NAMALWA (cell line): ENCODE results near the gene MROH2B.
A peak's percentile ranks its signal among the peaks of the same experiment; 100 is the strongest.

Source experiments
- DNase-seq: peaks from one replicate; pipeline ENCODE4 v3.0.0-alpha.2; 2015; ENCODE audit warnings: low spot score

MROH2B gene

DNA sequence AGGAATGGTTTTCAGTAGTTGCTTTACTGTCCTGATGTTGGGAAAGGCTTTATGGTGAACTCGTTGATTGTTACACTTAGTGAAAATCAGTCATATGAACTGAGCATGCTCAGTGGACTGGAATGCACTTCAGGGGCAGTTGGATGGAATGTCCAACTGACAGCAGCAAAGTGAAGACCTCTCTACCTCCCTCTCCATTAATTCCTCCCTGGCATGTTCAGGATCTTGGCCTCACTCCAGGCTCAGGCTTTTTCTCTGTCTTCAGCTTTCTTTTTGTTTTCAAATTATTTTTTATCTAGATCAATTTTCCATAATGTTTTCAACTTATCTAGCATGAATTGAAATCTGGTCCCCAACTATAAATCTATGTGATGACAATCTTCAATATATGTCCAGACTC lies at the start of gene MROH2B:
Gene MROH2B, minus strand, starts transcription at position 101 of the 400 bp plus-strand sequence. CDS start 490 bp downstream, outside the sequence.
- no peak for DNase-seq

DNA sequence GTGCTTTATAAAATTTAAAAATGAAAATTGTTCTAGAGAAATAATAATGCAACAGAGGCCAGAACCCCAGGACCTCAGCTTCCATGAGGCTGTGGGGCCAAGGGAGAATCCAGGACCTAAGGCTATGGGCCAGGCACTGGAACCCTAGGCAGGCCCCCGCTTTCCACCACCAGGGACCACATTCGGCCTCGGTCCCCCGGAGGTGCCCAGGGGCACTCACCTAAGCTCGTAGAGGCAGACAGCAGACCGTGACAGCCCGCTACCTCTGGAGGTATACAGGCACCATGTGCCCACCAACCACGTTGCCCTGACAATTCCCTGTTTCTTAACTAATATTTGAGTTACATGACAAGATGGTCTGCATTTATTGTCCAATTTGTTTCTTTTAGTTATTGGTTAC lies 49.5 kb upstream of the MROH2B start:
- DNase-seq: no peak

DNA sequence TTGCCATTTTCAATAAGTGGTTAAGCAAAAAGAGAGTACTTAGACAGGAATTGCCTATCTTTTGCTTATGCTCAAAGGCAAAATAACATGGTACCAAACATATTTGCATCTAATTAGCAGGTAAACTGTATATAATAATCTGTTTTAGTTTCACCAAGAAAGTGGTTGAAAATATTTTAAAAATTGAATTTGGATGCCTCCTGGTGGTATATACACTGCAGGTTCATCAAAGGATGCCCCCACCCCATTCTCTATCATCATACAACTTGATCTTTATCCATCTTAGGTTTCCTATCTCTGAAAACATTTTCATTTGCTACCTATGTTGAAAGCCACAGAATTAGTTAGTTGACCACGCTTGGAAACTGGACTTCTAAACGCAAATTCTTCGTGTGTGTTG lies 47.0 kb upstream of the MROH2B start:
- DNase-seq: peak; percentile 28

DNA sequence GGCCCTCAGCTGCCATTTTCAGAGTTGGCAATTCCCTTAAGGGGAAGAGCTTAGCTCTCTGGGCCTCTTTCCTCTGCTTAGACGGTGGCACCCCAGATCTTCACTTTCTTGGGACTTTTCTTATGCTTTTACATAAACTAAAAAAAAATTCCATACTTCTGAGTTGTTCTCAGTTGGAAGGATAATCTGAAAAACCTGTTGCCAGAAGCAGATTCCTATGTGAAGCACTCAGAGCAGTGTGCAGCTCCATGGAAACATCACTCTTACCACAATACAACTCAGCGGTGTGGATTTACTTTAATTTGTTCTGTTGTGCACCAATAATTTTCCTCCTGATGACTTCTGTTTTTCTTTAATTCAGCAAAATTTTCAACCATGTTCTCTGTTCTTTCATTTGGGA lies 44.1 kb upstream of the MROH2B start:
- no peak for DNase-seq

DNA sequence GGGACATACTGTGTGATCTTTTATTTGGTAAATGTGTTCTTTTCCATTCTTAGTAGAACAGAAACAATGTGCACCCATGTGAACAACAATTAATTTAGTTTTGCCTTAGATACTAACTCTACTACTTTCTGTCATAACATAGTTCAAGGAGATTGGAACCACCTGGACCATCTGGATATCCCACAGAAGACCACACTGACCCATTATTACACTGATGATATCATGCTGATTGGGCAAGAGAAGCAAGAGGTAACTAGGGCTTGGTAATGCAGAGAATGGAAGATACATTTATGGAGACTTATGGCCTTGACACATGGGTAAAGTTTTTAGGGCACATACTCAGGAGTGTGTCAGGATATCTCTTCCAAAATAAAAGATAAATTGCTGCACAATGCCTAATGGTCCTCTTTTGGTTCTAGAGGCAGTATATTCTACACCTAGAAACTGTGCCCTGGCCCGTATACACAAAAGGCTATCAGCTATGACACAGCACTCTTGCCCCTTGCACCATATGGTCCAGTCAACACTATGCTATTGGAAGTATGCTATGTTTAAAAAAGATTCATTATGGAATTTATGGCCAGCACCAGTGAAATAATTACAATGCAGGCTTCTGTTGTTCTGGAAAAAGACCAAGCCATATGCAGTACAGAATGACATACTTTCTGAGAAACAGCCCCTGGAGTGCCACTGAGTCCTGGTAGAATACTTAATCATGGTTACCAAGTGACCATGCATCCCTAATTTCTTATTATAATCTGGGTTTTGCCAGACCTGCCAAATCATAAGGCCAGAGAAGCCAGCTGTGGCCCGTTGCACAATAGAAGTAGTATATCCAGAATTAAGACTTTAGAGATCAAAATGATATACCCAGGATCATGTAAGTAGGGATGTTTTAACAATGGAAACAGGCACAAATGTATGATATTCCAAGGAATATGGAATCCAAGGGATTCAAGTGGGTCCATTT lies 41.6 kb upstream of the MROH2B start:
- no peak for DNase-seq

DNA sequence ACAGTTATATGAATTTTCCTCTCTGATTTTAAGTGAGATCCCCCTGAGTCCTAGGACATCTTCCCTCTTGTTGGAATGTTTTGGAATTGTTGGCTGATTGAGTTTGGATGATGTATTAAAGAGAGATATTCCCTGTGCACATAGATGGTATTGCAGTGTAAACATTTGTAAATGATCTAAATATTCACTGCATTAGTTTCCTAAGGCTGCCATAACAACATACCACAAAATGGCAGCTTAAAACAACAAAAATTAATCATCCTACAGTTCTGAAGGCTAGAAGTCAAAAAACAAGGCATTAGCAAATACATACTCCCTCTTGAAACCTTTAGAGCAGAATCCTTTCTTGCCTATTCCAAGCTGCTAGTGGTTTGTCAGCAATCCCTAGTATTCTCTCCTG lies 38.0 kb upstream of the MROH2B start:
- no peak for DNase-seq

DNA sequence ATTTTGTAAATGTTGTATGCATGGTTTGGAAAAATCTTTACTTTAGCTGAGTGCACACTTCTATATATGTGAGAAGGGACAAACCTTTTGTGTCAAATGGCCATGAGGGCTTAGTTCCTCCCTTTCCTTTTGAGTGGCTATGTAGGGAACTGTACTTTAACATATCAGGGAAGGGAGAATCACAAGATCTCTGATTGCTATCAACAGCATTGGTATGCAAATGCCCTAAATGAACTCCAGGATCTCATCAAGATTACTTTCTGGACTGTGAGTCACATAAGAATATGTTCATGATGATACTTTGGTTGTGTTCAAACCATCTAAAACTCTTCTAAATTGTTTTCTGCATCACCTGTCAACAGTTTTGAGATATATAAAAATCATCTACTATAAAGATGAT lies 31.2 kb upstream of the MROH2B start:
- DNase-seq: no peak

DNA sequence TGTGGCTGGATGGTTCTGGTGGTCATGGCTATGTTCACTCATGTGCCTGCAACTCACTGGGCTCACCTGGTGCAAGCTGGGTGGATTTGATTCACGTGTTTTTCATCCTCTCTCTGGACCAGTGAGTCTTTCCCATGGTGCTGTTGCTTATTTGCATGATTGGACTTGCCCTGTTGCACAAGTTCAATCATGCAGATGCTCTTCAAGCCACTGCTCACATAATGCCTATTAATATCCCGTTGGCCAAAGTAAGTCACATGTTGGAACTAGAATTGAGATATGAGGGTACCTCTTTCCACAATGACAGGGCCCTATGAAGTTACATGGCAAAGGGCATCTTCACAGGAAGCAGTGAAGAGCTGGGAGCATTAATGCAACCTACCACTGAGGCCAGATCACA lies 26.5 kb upstream of the MROH2B start:
- peak; percentile 74 for DNase-seq

DNA sequence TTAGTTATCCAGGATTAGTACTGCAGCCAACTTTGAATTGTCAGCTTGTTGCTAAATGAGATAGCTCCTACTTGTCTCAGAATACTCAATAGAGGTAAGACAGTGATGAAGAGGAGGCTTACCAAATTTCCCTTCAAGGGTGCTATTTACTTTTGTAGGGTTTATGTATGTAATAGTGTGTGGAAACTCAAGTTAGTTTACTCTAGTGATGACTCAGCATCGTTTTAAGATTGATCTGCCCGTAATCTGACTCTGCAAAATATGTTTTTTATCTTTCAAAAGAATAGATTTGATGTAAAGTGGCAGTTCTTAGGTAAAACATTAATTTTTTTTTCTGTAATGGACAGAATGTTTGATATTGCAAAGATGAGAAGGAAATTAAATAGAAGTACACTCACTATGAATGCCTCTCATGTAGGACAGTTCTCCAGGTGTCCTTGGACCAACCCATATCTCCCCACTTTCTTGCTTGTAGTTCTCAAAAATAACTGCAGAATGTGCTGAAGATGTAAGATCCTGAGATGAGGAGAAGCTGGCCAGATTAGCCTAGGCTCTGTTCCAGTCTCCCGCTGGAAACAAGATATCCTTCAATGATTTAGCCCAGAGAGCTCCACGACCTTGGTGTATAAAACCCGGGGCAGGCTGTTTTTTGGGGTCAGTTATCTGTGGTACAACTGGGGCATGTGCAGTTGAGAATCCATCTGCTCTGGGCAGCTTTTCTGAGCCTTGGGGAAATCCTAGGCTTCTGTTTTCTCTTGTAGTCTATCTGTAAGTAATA lies 24.4 kb upstream of the MROH2B start:
- DNase-seq: no peak

DNA sequence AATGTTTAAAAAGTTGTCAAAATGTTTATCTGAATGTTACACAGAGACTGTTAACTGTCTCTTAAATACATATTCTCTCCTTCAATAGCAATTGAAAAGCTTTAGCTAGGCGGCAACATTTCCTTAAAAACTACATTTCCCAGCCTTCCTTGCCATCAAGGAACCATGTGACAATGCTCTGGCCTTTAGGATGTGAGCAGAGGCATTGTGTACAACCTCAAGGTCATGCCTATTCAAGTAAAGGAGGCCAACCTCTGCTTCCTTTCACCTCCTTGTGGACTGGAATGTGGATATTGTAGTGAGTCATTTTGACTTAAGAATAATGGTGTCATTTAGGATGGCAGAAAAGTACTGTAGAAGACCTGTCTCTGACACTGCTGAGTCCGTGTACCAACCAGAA lies 23.7 kb upstream of the MROH2B start:
- peak; percentile 46 for DNase-seq

DNA sequence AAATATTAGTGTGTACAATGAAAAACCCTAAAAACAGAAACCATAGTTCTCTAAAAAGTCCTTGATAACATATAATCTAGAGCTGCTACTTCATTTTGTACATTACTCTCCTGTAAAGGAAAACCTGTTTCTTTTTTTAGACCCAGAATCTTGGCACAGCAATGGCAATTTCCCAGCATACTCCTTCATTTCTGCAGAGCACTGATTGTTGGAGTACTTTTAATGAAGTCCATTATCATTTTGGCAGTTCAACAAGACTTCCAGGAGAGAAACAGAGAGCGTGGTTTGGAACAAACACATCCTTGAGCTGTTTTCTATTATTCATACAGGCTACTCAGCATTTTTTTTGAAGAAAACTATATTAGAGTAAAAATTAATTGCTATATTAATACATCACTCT lies 22.7 kb upstream of the MROH2B start:
- DNase-seq: no peak

DNA sequence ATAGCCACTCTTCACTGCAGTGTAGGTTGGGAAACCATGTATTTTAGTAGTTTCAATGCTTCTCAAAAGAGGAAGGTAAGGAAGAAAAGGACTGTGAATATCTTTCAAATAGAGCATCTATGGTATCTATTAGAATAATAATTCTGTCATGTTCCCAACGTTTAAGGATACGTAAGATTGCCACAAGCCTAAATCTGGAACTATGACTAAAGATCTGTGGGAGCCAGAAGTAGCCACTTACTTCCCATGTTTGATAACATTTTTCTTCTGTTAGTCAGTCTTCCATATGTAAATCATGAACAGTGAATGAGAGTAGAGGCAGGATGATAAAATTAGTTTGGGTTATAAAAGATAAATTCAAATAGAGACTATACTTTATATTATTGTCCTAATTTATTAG lies 16.3 kb upstream of the MROH2B start:
- no peak for DNase-seq

DNA sequence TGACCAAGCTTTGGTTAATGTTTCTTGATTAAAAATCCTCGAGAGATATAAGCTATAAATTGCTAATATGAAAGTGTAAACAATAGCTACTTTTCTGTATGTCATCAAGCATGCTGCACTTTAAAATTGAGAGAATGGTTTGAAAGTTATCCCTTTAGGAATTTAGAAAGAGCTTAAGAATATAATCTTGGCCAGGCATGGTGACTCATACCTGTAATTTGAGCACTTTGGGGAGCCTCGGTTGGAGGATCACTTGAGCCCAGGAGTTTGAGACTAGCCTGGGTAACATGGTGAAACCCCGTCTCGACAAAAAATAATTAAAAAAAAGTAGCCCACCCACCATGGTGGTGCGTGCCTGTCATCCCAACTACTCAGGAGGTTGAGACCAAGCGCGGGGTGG lies 12.2 kb upstream of the MROH2B start:
- no peak for DNase-seq

DNA sequence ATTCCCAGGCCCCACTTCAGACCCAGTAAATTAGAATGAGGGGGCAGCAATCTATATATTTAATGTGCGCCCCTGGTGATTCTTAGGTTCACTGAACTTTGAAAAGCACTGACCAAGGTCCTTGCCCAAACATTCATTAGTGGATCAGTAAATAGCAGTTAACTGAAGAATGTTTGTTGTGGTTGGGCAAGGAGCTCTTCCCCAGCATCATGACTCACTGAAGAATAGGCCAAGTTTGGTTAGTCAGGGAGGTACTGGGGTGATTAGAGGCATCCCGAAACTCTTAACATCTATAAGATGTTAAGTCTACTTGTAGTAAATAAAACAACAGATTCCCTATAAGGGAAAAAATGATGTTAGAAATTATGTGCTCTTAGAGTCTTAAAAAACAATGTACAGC lies 833 bp upstream of the MROH2B start:
- DNase-seq: no peak

DNA sequence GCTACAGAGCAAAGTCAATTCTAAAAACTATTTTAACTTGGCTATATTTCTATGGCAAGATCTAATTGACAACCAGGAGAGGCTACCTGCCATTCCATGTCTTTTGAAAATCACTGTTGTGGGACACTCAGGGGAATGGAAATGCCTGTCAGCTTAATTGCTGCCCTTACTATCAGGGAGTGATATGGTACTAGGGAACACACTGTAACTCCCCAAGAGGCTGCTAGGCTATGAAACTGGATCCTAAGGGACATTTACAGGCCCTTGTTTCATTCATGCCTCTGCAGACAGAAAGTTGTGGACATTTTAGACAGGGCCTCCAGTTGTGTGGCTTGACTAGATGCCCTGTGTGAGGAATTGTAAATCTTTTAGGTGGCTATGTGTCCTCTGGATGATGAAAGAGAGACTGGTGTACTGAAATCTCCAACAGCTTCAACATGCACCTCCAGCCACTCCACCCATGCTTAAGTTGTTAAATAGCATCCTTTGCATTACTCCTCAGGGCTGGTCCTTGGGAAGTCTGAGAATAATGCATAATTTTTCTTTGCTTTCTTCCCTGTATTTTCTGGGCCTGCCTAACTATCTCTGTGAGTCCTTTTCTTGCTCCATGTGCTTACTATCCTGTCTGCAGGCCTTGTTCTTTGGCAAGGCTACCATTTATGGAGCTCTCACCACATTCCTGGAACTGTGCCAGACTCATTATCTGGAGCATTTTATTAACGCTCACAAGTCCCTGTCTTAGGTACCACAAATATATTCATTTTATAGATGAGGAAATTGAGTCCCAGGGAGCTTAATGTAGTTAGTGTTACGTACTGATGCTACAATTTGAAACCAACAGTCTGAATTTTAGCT lies 3.2 kb downstream of the MROH2B start:
- no peak for DNase-seq

DNA sequence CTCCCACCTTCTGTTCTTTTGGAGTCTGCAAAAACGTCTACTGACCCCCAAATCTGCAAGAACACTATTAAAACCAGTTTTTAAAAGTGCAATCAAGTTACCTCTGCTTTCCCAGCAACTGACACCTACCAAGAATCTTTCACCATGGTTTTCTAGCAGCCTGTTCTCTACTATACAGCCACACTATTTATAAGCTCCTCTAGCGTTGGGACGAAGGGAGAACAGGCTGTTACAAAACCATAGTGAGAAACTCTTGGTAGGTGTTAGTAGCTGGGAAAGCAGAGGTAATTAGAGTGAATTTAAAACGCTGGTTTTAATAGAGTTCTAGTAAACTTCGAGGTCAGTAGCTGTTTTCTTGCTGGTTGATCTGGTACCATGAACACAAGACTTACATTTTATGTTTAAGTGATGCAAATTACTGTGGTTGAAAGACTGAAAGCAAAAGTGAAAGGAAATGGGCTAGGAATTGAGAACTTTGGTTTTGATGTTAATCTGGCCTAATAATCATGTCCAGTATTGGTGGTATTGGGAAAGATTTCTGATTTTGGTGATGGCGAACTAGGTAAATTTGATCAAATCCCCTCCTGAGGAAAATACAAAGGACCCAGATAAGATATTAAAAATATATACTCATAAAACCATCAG lies 5.3 kb downstream of the MROH2B start:
- DNase-seq: no peak

DNA sequence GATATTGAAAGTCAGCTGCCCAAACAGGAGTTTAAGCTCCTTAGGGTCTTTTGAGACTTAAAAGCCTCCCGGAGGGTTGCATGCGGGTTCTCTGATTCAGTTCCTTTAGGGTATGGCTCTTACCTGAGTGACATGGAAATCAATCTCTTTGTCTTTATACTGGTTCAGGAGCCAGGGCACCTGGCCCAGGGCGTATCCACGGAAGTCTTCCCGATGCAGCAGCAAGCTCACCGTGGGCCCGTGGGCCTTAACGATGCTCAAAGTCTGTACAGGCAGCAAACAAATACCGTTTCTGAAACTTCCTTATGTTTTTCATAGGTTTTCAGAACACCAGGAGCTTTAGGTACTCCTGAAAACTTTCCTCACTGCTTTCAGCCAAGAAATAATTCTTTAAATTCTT lies 13.2 kb downstream of the MROH2B start:
- DNase-seq: no peak

DNA sequence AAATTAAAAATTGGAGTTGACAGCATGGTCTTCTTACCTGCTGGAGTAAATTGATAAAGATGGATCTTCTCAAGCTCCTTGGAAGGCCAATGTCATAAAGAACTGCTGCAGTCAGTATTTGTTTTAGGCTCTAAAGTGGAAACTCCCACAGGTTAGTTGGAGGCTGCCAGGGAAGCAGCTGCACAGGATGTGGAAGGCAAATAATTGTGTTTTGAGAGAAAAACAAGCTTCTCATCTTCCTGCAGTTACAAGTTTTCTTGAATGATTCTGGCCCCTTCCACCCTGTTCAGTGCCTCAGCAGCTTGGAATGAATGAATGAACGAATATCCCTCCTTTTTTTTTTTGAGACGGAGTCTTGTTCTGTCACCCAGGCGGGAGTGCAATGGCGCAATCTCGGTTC lies 13.9 kb downstream of the MROH2B start:
- no peak for DNase-seq

DNA sequence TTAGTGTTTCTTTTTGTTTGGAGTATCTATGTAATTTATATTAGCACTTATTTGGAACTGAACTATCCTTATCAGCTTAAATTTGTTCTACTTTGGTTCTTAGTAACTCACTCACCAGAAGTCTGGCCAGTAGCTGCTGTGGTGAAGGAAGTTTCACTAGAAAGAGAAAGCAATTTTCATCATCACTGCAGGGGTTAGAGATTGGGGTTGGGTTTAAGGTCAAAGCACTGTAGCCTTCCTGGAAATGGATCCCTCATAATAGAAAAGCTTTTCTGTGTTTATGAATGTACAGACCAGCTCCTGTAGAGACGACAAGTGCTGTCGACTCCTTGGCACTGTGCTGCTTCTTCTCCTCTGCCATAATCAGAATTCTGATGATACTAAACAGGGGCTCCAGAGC lies 22.2 kb downstream of the MROH2B start:
- DNase-seq: no peak

DNA sequence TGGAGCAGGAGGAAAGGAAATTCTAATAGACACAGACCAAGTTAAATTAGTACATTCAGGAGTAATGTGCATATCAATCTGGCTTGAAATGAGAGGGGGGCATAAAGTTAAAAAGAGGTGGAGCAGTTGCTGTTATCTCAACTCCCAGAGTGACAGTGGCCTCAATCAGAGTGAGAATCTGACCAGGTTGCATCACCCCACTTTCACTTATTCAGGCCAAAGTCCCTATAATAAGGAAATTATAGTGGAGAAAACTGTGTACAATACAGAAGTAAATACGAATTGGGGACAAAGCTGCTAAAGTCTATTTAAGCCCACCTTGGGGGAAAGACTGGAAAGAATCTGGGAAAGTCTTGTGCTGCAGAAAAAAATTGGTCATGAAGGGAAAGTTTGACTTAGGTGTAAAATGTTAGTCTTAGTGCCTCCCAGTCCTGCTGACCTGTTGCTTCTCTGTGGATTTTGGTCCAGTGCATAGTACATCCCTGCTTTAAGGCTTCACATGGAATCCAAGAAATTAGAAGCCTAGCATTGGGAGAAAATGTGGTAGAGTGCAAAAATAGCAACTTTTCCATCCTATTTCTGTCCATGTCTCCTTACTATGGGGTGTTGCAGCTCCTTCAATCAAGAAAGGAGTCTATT lies 27.9 kb downstream of the MROH2B start:
- DNase-seq: no peak

DNA sequence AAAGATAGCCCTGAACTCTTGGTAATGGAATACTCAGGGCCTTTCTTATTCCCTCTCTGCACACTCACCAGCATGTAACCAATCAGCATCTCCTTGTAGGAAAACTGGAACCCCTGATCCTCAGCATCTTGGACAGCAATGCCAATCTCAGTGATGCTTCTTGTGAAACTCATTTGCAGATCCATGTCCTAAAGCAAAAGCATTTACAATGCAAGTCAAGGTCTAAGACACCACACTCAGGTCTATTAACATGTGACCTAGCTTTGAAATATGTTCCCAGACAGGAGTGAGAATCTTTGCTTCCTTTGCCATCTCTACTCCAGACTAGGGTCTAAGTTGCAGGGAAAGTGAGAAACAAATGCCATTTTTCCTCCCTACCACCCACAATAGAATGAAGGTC lies 38.2 kb downstream of the MROH2B start:
- no peak for DNase-seq
